Mononuclear cell (primary cell): ENCODE data around the gene CARD11. TPM values are rescaled to one million over a fixed set of nuclear protein-coding genes. Genes with fewer than 3 reads are reported as not detected.

Experiments
- H3K27me3 ChIP-seq: 2 replicates; pipeline ENCODE4 v1.6.0; 2011; ENCODE audit warnings: low read length, control low read depth; ENCODE audit not compliant: insufficient read depth
- H3K4me1 ChIP-seq: 2 replicates; pipeline ENCODE4 v1.5.1; 2011; ENCODE audit warnings: mild to moderate bottlenecking, low read length, control low read depth; ENCODE audit not compliant: insufficient read depth
- H3K4me3 ChIP-seq: 2 replicates; pipeline ENCODE4 v1.5.1; 2011; ENCODE audit warnings: mild to moderate bottlenecking, low read length, moderate library complexity
- H3K9me3 ChIP-seq: 2 replicates; pipeline ENCODE4 v1.5.1; 2011; ENCODE audit warnings: low read depth, mild to moderate bottlenecking, control low read depth, low read length
- total RNA-seq: library from RNA; depleted of rRNA; stranded (reverse); fragments of >200 nt; gene quantifications from one replicate; pipeline ENCODE4 v1.2.3, GENCODE V29; 2012

Gene CARD11
- total RNA-seq, 1 donor, result 39.1 TPM

DNA sequence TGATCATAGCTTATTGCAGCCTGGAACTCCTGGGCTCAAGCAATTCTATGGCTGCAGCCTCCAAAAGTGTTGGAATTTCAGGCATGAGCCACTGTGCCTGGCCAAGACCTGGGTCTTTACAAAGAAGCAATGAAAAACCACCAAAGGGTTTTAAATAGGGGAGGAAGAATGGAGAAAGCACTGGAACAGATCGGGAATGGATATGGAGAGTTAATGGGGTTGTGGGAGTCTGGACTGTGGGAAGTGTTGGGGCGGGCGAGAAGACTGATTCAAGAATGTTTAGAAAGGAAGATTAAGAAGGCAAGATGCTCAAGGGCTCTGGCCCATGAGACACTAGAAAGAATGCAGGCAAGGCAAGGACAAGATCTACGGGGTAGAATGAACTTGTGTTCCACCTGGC is 98.5 kb downstream of the CARD11 start:
- Histone ChIP-seq H3K9me3 (no peaks in the 10 kb centered on the region), H3K4me1 (peaks cover 5% of the 10 kb centered on the region), H3K27me3 (no peaks in the 10 kb centered on the region), H3K4me3 (no peak overlapping the region)

GRCh38 chr7:2944739-2945138 is 98.9 kb downstream of the CARD11 start:
- Histone ChIP-seq H3K27me3 (no peaks in the 10 kb centered on the region), H3K4me3 (no peak overlapping the region), H3K4me1 (peaks cover 4% of the 10 kb centered on the region), H3K9me3 (no peaks in the 10 kb centered on the region)

DNA sequence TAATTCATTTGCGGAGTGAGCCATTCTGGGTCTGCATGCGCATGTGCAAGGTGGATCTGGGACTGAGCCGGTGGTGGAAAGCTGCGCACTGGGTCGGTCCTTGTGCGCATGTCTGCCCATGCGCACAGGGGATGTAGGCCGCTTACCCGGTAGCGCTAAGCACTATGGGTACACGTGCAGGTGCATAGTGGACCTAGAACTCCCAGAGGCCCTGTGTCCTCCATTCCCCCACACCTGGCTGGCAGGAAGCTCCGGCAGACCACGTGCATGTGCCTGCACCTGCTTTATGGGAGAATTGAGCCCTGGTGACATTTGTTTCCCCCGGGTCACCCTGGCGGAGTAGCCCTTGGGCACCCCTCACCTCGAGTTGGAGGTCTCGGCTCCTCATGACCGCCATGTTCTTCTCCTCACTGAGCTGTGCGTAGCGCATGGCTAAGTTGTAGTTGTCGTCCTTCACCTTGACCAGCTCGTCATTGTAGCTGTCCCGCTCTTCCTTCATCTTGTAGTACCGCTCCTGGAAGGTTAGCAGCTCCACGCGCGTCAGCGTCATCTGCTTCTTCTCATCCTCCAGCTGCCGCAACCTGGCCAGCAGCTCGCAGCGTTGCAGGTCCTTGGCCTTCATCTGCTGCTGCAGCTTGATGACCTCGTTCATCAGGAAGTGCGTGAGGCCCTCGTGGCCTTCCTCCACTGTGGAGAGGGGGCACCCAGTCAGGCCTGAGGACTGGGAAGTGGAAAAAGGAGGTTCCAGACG is 99.6 kb downstream of the CARD11 start:
- Histone ChIP-seq H3K4me1 (peaks cover 4% of the 10 kb centered on the region), H3K4me3 (no peak overlapping the region), H3K27me3 (no peaks in the 10 kb centered on the region), H3K9me3 (no peaks in the 10 kb centered on the region)

DNA sequence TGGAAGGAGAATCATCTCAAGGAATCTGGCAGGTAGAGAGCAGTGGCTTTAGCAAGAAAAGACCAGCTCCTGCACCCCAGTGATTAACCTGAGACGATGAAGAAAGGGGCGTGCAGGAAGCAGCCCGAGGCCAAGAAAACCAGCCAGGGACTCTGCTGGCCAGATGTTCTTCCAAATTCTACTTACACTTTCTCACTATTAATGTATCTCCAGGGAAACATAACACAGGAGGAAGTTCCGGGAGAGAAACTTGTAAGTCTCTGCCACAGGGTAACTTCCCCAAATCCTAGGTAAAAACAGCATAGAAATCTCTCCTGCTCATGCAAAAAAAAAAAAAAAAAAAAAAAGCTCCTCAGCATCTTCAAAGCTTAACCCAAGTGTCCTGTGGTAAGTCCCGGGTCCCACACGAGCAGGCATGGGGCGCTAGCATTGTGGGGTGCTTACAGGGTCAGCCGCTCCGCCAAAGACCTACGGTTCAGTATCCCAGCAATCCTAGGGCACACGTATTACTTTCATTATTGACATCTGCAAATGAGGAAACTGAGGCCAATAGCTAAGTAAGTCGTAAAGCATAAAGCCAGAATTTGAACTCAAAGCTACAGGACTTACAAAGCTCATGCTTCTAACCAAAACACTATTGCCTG is 102.3 kb downstream of the CARD11 start:
- no peak overlapping the region for H3K4me3 ChIP-seq
- H3K27me3 ChIP-seq, result no peaks in the 10 kb centered on the region
- peaks cover 4% of the 10 kb centered on the region for H3K4me1 ChIP-seq
- H3K9me3 ChIP-seq, result no peaks in the 10 kb centered on the region

DNA sequence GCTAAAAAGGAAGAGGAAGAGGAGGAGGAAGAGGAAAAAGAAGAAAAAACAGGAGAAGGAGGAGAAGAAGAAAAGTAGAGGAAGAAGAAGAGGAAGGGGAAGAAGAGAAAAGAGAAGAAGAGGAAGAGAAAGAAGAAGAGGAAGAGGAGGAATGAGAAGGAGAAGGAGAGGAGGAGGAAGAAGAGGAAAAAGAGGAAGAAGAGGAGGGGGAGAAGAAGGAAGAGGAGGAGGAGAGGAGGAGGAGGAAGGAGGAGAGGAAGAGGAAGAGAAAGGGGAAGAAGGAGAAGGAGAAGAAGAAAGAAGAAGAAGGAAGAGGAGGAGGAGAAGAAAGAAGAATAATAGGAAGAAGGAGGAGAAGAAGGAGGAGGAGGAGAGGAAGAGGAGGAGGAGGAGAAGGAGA is 103.2 kb downstream of the CARD11 start:
- no peak overlapping the region for H3K4me3 ChIP-seq
- H3K27me3 ChIP-seq, result no peaks in the 10 kb centered on the region
- H3K9me3 ChIP-seq, result no peaks in the 10 kb centered on the region
- H3K4me1 ChIP-seq, result peaks cover 4% of the 10 kb centered on the region

- H3K4me3 ChIP-seq, result no peak overlapping the region
- no peaks in the 10 kb centered on the region for H3K9me3 ChIP-seq
- no peaks in the 10 kb centered on the region for H3K27me3 ChIP-seq
- peaks cover 4% of the 10 kb centered on the region for H3K4me1 ChIP-seq
Measured at GRCh38 chr7:2939193-2939885, 104.3 kb downstream of the CARD11 start.

- Histone ChIP-seq H3K4me3 (no peak overlapping the region), H3K9me3 (no peaks in the 10 kb centered on the region), H3K27me3 (no peaks in the 10 kb centered on the region)
Measured at GRCh38 chr7:2938514-2939192, 105.0 kb downstream of the CARD11 start.

GRCh38 chr7:2937701-2938513 is 105.8 kb downstream of the CARD11 start:
- Histone ChIP-seq H3K27me3 (no peaks in the 10 kb centered on the region), H3K4me3 (no peak overlapping the region), H3K4me1 (peaks cover 4% of the 10 kb centered on the region), H3K9me3 (no peaks in the 10 kb centered on the region)

More at GRCh38 chr7:2938514-2939192, 105.0 kb downstream of the CARD11 start:
- H3K4me1 ChIP-seq, result peaks cover 4% of the 10 kb centered on the region

DNA sequence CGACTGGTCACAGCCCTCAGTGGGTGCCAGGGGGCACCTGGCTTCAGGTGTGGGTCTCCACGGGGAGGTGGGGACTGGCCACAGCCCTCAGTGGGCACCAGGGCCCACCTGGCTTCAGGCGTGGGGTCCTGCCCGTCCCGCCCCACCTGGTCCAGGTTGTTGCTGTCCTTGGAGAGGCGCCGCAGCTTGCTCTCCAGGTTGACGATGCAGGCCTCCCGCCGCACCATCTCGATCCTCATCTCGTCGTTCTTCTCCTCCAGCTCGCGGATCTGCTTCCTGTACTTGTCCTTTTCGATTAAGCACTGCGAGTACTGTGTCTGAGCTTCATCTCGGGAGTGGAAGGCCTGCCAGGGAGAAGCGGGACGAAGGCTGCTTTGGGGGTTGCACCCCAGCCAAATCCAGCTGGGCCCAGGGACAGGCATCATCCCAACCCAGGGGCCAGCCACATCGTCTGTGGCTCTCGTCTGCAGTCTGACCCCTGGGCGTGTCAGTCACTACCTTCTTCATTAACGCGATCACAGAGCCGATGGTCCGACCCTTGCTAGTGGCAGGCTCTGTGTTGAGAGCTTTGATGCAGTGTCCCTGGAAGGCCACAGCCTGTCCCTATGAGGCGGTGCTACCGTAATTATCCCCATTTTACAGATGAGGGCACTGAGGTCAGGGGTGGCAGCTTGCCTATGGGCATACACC is 106.6 kb downstream of the CARD11 start:
- Histone ChIP-seq H3K27me3 (no peaks in the 10 kb centered on the region), H3K4me3 (no peak overlapping the region), H3K4me1 (peaks cover 4% of the 10 kb centered on the region), H3K9me3 (no peaks in the 10 kb centered on the region)

- no peak overlapping the region for H3K4me3 ChIP-seq
- peaks cover 4% of the 10 kb centered on the region for H3K4me1 ChIP-seq
- no peaks in the 10 kb centered on the region for H3K27me3 ChIP-seq
- H3K9me3 ChIP-seq, result no peaks in the 10 kb centered on the region
Measured at GRCh38 chr7:2936301-2936700, 107.4 kb downstream of the CARD11 start.

- no peak overlapping the region for H3K4me3 ChIP-seq
- H3K9me3 ChIP-seq, result no peaks in the 10 kb centered on the region
- no peaks in the 10 kb centered on the region for H3K4me1 ChIP-seq
- H3K27me3 ChIP-seq, result no peaks in the 10 kb centered on the region
Measured at GRCh38 chr7:2934984-2935740, 108.5 kb downstream of the CARD11 start.

- no peaks in the 10 kb centered on the region for H3K9me3 ChIP-seq
- no peak overlapping the region for H3K4me3 ChIP-seq
- no peaks in the 10 kb centered on the region for H3K4me1 ChIP-seq
- no peaks in the 10 kb centered on the region for H3K27me3 ChIP-seq
Measured at GRCh38 chr7:2934211-2934731, 109.4 kb downstream of the CARD11 start.
